ENCODE measurements around the gene CACNA1B.

DNA sequence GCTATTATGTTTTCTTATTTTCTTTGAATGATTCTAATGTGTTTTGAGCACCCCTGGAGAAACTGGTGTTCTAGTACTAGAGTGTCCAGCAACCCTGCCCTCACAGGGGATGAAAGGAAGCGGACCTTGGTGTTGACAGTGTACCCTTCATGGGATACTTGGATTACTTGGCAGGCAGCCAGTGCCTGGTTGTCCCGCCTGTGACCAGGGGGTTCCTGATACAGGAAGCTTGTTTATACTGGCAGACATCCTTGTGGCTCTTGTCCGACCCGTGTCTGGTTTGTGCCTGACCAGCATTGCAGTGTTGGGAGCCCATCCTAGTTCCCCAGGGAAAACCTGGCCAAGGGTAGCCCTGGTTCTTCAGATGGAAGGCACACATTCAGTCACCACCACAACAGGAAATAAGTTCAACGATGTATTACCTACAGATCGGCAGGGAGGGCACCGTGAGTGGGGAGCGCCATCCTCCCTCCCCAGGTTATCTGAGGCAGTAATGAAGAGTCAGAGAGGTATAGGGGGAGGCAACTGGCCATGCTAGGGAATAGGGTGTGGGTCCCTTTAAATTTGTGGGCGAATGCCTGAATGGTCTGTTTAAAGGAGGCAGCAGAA is 47.3 kb downstream of the CACNA1B start:
- TF ChIP-seq, protein P1, sequence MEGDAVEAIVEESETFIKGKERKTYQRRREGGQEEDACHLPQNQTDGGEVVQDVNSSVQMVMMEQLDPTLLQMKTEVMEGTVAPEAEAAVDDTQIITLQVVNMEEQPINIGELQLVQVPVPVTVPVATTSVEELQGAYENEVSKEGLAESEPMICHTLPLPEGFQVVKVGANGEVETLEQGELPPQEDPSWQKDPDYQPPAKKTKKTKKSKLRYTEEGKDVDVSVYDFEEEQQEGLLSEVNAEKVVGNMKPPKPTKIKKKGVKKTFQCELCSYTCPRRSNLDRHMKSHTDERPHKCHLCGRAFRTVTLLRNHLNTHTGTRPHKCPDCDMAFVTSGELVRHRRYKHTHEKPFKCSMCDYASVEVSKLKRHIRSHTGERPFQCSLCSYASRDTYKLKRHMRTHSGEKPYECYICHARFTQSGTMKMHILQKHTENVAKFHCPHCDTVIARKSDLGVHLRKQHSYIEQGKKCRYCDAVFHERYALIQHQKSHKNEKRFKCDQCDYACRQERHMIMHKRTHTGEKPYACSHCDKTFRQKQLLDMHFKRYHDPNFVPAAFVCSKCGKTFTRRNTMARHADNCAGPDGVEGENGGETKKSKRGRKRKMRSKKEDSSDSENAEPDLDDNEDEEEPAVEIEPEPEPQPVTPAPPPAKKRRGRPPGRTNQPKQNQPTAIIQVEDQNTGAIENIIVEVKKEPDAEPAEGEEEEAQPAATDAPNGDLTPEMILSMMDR (IDR thresholded peaks at IDR 0.05; ENCODE audit: insufficient read depth, low read length), result no peak
- TF ChIP-seq GABPA (IDR thresholded peaks at IDR 0.05; ENCODE audit: low read depth) (no peak), POLR2AphosphoS5 (IDR thresholded peaks at IDR 0.05; ENCODE audit: low read depth) (no peak)
- TF ChIP-seq, protein P2, sequence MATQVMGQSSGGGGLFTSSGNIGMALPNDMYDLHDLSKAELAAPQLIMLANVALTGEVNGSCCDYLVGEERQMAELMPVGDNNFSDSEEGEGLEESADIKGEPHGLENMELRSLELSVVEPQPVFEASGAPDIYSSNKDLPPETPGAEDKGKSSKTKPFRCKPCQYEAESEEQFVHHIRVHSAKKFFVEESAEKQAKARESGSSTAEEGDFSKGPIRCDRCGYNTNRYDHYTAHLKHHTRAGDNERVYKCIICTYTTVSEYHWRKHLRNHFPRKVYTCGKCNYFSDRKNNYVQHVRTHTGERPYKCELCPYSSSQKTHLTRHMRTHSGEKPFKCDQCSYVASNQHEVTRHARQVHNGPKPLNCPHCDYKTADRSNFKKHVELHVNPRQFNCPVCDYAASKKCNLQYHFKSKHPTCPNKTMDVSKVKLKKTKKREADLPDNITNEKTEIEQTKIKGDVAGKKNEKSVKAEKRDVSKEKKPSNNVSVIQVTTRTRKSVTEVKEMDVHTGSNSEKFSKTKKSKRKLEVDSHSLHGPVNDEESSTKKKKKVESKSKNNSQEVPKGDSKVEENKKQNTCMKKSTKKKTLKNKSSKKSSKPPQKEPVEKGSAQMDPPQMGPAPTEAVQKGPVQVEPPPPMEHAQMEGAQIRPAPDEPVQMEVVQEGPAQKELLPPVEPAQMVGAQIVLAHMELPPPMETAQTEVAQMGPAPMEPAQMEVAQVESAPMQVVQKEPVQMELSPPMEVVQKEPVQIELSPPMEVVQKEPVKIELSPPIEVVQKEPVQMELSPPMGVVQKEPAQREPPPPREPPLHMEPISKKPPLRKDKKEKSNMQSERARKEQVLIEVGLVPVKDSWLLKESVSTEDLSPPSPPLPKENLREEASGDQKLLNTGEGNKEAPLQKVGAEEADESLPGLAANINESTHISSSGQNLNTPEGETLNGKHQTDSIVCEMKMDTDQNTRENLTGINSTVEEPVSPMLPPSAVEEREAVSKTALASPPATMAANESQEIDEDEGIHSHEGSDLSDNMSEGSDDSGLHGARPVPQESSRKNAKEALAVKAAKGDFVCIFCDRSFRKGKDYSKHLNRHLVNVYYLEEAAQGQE (IDR thresholded peaks at IDR 0.05; ENCODE audit: insufficient replicate concordance, low read depth), result no peak
